Stimulated activated naive CD8-positive, alpha-beta T cell treated with anti-CD3 and anti-CD28 coated beads, Interleukin-15, Interleukin-2, amounts not matched to agents 100 ng/mL and 50 ng/mL, for 24 hours (primary cell): ENCODE measurements around the gene TNS3.

Experiments used
- H3K27ac Mint-ChIP-seq: one replicate; pipeline ENCODE4 v1.8.0; 2021; ENCODE audit warnings: mild to moderate bottlenecking, mixed read lengths
- H3K27me3 Mint-ChIP-seq: one replicate; pipeline ENCODE4 v1.8.0; 2021; ENCODE audit warnings: mixed read lengths
- H3K36me3 Mint-ChIP-seq: one replicate; pipeline ENCODE4 v1.8.0; 2021; ENCODE audit warnings: low read depth, mixed read lengths
- H3K4me1 Mint-ChIP-seq: one replicate; pipeline ENCODE4 v1.8.0; 2021; ENCODE audit warnings: low read depth, mixed read lengths
- H3K4me3 Mint-ChIP-seq: one replicate; pipeline ENCODE4 v1.8.0; 2021; ENCODE audit warnings: mild to moderate bottlenecking, mixed read lengths
- H3K9me3 Mint-ChIP-seq: one replicate; pipeline ENCODE4 v1.8.0; 2021; ENCODE audit warnings: mixed read lengths

The TNS3 gene

DNA sequence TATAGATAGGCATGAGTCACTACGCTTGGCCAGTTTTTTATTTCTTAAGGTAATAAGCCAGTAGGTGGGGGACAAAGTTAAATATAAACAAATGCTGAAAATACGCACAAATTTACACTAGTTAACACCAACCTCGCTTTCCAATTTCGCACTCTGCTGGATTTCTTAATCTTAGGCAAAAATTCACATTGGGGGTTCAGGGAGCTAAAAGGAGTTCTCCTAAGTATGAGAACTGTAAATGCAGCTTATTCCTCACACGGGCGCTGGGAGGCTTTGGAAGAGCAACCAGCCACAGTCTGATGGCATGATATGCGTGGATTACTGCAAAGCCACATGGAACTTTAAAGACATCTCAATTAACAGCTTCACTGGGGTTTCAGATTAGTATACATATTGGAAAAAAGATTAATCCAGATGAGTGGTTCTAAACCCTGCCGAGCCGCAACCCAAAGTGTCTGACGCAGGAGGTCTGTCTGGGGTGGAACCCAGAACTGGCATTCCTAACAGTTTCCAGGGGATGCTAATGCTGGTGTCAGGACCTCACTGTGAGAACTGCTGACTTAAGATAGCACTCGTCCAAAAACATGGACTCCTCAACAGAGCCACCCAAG, 16.2 kb downstream of the TNS3 start:
- H3K4me3 Mint-ChIP-seq = no peak overlapping the region

DNA sequence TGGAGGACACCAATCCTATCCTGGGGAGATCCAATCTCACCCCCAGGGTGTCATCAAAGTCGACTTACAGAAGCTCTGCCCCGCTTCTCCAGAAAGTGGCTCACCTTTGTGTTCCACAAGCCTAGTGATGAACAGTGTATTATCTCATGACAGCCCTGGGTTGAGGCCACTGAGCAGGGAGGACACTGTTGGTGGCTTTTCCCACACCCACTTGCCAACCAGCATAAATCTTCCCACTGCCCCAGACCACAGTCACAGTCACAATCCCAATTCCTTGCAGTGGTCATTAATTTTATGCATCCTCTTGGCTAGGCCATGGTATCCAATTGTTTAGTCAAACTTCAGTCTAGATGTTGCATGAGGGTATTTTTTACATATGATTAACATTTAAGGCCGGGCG, 18.4 kb downstream of the TNS3 start:
- H3K4me3 Mint-ChIP-seq = no peak overlapping the region

More for the DNA sequence above, 16.2 kb downstream of the TNS3 start:
- H3K27me3 Mint-ChIP-seq = no peaks in the 10 kb centered on the region
- no peak overlapping the region for H3K27ac Mint-ChIP-seq
- H3K9me3 Mint-ChIP-seq = no peaks in the 10 kb centered on the region
- H3K36me3 Mint-ChIP-seq = no peaks in the 10 kb centered on the region
- H3K4me1 Mint-ChIP-seq = peaks cover 8% of the 10 kb centered on the region

DNA sequence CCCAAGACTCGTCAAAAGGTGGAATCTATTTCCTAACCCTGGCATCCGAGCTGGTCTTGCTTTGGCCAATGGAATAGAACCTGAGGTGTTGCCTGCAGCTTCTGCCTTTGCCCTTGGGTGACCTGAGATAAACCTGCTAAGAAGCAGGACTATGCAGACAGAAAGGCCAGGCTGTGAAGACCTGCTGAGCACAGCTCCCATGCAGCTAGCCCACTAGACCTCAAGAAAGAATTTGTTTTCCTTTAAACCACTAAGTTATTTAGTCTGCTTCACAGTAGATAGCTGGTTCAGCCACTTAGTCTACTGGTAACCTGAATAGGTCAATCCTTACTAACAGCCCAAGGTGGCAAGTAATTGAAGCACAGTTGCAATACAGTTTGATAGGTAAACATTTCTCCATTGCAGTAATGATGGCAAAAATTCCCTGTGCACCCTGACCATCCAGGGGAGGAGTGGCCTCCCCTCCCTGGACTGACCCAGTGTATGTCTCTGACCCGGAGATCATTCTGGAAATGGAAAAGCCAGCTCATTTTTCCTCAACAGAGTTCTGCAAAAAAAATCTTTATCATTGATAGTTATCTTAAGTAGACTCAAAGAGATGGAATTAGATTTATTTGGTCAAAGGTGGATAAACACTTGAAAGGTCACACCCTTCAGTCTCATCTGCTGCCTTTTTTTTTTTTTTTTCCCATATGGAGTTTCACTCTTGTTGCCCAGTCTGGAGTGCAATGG, 20.0 kb downstream of the TNS3 start:
- H3K4me3 Mint-ChIP-seq = no peak overlapping the region
- no peaks in the 10 kb centered on the region for H3K9me3 Mint-ChIP-seq
- no peak overlapping the region for H3K27ac Mint-ChIP-seq
- H3K27me3 Mint-ChIP-seq = no peaks in the 10 kb centered on the region
- H3K36me3 Mint-ChIP-seq = no peaks in the 10 kb centered on the region
- H3K4me1 Mint-ChIP-seq = no peaks in the 10 kb centered on the region

More for the DNA sequence above, 18.4 kb downstream of the TNS3 start:
- no peak overlapping the region for H3K27ac Mint-ChIP-seq
- no peaks in the 10 kb centered on the region for H3K27me3 Mint-ChIP-seq
- H3K9me3 Mint-ChIP-seq = no peaks in the 10 kb centered on the region
- H3K36me3 Mint-ChIP-seq = no peaks in the 10 kb centered on the region
- peaks cover 3% of the 10 kb centered on the region for H3K4me1 Mint-ChIP-seq

DNA sequence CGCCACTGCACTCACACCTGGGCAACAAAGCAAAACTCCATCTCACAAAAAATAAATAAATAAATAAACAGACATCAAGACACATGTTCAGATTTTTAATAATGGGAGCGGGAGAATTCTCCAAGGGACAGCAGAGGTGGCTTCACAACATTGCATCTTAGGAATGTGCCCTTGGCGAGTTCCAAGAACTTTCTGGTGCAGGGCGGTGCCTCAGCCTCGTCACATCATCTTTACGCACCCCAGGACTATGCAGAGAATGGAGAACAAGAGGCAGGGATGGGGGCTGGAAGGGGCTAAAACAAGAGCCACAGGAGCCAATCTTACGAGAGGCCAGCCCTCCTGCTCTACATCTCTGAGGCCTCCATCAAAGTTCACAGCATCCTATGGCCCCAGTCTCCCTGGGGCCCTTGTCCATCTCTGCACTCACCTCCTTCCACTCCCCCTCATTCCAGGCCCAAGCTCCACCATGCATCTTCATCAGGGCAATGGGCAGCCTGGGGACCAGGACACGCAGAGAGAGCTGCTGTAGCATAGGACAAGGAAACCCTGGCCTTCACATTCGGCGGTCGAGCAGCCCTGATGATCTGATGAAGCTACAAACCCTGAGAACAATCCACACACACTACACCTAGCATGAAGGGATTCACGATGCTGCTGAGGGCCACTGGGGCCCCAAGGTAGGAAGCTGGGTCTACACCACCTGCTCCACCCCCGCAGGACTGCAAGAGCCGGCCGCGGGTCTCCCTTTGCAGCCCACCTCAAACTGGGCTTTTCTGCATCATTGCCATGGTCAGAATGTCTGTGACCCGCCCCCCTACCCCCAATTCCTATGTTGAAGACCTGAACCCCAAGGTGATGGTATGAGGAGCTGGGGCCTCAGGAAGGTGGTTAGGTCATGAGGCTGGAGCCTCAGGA, 22.3 kb downstream of the TNS3 start:
- Mint-ChIP-seq H3K9me3 (no peaks in the 10 kb centered on the region), H3K27me3 (no peaks in the 10 kb centered on the region), H3K27ac (no peak overlapping the region), H3K36me3 (no peaks in the 10 kb centered on the region), H3K4me1 (no peaks in the 10 kb centered on the region), H3K4me3 (no peak overlapping the region)

DNA sequence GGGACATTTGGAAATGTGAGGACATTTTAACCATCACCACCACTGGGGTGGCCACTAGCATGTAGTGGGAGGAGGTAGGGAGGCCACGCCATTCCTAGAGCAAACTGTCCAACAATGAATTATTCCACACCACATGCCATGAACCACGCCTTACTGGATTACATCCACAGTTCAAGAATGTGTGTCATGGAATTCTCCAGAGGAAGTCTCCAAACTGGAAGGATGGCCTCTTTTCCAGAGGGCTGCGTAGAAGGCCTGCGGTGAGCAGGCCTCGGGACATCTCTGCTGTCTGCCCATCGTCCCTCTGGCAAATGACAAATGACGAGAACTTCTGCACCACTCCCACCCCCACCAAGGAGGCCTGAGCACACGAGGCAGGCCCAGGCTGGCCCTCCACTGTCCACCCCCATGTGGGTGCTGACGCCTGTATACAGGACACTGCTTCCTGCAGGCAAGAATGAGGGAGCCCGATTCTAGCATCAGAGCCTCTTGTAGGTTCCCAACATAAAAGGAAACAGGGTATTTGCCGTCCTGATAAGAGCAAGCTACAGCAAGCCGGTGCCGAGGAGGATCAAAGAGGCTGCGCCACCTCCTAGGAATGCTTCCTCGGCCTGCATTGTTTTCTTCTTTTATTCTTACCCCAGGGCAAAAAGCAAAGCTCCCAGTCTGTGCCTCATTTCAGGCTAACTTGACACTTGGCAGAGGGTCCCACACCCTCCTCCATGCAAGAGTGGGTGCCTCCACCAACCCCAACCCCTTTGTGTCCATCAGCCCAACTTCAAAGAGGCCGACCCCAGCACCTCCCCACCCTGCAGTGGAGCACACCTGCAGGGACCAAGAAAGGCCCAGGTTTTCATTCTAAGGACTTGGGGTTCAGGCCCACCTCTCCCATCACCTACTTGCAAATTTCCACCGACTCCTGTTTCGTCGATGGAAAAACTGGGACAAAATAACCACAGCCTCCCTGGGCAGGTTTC, 23.9 kb downstream of the TNS3 start:
- Mint-ChIP-seq H3K36me3 (no peaks in the 10 kb centered on the region), H3K4me1 (no peaks in the 10 kb centered on the region)

DNA sequence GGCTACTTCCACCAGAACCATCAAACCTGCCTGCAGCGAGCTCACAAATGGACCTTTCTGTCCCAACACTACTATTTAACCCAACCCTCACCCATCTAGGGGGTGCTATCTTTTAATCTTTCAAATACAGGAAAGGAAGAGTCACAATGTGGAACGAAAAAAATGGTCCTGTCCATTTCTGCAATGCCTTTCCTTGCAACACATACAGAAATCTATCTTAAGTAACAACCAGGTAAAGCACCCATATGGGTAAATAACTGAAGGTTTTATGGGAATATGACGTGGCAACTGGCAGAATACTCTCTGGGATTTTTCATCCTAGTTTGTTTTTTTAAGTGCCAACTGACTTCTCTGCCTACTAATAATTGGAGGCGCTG, 24.6 kb downstream of the TNS3 start:
- H3K36me3 Mint-ChIP-seq = no peaks in the 10 kb centered on the region
- no peak overlapping the region for H3K27ac Mint-ChIP-seq
- H3K4me3 Mint-ChIP-seq = no peak overlapping the region
- no peaks in the 10 kb centered on the region for H3K9me3 Mint-ChIP-seq
- peaks cover 6% of the 10 kb centered on the region for H3K4me1 Mint-ChIP-seq
- no peaks in the 10 kb centered on the region for H3K27me3 Mint-ChIP-seq

More for the DNA sequence above, 23.9 kb downstream of the TNS3 start:
- Mint-ChIP-seq H3K9me3 (no peaks in the 10 kb centered on the region), H3K4me3 (no peak overlapping the region), H3K27me3 (no peaks in the 10 kb centered on the region), H3K27ac (no peak overlapping the region)

DNA sequence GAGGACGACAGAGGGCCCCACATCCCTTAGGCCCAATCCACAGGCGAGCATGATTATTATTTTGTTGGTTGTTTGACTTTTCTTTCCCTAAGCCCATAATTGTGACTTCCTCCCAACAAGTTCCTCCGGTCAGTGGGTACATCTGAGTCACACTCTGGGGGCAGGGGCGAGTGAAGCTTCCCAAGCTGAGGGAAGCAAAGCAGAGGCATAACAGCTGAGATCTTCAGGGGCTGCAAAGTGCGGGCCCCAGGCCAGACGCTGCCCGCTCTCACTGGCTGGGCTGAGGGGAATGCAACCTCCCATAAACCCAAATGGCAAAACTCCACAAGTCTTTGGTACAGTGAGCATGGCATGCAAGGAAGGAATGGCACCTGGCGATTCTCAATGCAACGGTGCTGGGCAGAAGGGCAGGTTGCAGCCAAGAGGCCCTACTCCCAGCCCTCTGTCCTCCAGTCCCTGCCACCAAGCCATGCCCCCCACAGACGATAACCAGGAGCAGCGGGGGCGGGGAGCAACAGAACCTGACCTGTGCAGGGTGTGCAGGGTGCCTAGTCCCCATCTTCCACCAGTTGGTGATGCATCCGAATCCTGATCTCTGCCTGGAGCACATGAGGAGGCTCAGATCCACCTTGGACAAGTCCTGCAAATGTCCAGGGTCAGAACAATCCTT, 25.3 kb downstream of the TNS3 start:
- Mint-ChIP-seq H3K4me3 (no peak overlapping the region), H3K27me3 (no peaks in the 10 kb centered on the region), H3K27ac (no peak overlapping the region), H3K4me1 (peaks cover 6% of the 10 kb centered on the region), H3K9me3 (no peaks in the 10 kb centered on the region), H3K36me3 (no peaks in the 10 kb centered on the region)

DNA sequence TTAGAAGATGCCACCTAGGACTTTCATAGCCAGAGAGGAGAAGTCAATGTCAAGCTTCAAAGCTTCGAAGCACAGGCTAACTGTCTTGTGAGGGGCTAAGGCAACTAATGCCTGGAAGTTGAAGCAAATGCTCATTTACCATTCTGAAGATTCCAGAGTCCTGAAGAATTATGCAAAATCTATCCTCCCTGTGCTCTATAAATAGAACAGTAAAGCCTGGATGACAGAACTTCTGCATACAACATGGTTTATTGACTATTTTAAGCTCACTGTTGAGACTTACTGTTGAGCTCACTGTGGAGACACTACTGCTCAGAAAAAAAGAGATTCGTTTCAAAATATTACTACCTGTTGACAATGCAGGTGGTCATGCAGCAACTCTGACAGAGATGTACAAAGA, 28.6 kb downstream of the TNS3 start:
- Mint-ChIP-seq H3K27me3 (no peaks in the 10 kb centered on the region), H3K4me1 (peaks cover 6% of the 10 kb centered on the region), H3K27ac (no peak overlapping the region), H3K4me3 (no peak overlapping the region), H3K36me3 (no peaks in the 10 kb centered on the region), H3K9me3 (no peaks in the 10 kb centered on the region)

DNA sequence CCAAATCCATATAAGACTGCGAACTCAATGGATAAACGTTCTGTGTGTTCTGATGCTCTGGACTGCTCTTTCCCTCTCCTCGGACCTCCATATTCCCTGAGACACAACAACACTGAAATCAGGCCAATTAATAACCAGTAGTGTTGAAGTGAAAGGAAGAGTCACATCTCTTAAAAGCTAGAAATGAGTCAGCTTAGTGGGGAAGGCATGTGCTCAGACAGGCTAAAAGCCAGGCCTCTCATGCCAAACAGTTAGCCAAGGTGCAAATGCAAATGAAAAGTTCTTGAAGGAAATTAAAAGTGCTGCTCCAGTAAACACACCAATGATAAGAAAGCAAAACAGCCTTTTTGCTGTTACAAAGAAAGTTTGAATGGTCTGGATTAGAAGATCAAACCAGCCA, 29.3 kb downstream of the TNS3 start:
- Mint-ChIP-seq H3K36me3 (no peaks in the 10 kb centered on the region), H3K27ac (no peak overlapping the region), H3K27me3 (no peaks in the 10 kb centered on the region), H3K4me1 (peaks cover 6% of the 10 kb centered on the region), H3K9me3 (no peaks in the 10 kb centered on the region), H3K4me3 (no peak overlapping the region)

DNA sequence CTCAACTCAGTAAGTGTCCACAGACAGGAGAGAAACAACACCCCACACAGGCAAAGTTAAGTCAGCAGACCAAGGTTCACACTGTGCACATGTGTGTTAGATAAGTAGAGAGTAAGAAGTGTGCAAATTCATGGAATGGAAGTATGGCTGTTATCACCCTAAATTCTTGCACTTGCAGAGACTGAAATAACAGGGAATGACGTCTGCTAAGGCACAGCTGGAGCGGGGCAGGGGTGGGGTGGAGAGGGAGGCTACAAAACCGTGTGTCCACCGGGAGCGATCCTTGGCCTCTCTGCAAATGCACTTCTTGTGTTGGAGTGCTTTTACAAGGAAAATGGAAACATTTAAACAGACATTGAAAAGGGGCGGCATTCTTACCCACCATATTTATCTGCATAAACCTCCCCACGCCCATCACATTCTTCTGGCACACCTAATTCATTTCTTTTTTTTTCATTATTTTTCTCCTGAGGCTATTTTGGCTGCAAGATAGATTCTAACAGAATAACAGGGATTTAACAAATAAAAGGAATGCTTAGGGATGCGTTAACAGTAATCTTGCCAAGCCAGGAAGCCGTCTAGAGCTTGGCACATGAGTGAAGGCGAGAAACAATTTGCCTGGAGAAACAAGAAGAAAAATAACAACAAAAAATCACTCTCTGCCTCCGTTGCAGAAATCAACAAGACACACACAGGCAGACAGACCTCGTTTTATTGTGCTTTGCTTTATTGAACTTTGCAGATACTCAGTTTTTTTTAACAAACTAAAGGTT, 30.1 kb downstream of the TNS3 start:
- Mint-ChIP-seq H3K27me3 (no peaks in the 10 kb centered on the region), H3K9me3 (no peaks in the 10 kb centered on the region), H3K36me3 (no peaks in the 10 kb centered on the region), H3K4me3 (no peak overlapping the region), H3K27ac (no peak overlapping the region), H3K4me1 (peaks cover 6% of the 10 kb centered on the region)

DNA sequence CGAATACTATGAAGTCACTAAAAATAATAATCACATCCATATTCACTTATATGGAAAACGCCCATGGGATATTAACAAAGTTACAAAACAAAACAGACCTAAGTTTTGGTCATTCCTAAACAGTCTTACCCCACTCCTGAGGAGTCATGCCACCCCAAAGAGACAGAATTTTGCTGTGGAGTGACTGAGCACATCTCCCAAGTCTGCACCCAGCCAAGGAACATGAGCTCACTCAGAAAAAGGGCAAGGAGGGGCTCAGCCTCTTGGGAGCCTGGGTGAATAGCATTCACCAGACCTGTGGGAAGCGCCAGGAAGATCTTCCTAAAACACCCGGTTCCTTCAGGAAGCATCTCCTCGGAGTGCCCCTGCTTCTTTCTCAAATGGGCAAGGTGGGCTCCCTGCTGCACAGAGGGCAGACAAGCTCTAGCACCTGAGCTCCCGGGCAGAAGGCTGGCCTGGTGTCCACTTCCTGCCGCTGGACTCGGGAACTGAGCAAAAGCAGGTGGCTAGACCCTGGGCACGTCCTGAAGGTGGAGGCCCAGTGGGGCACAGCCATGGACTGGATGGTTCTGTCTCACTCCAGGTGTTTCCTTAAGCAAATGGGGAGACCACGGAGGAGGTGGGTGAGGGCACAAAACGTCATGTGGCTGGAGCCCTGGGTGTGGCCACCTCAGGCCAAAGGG, 31.0 kb downstream of the TNS3 start:
- Mint-ChIP-seq H3K36me3 (no peaks in the 10 kb centered on the region), H3K4me3 (no peak overlapping the region), H3K9me3 (no peaks in the 10 kb centered on the region), H3K4me1 (peaks cover 6% of the 10 kb centered on the region), H3K27ac (no peak overlapping the region), H3K27me3 (no peaks in the 10 kb centered on the region)

DNA sequence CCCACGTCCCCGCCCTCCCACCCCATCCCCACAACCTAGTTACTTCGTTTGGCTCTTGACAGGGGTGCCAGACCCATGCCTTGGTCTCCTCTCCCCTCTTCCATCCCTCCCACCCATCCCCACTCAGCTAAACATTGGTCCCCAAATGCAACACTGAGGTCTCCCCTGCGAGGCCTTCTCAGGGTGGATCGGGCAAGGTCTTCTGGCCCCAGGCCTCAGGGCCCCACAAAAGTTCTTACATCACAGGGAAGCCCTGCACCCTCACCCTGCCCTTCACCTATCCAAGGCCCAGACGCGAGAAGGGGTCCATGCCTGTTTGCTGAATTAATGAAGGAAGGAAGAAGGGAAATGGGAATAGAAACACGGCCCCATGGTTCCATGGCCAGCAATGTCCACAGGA, 32.0 kb downstream of the TNS3 start:
- Mint-ChIP-seq H3K27ac (no peak overlapping the region), H3K9me3 (no peaks in the 10 kb centered on the region), H3K27me3 (no peaks in the 10 kb centered on the region), H3K4me1 (peaks cover 6% of the 10 kb centered on the region), H3K4me3 (no peak overlapping the region), H3K36me3 (no peaks in the 10 kb centered on the region)

DNA sequence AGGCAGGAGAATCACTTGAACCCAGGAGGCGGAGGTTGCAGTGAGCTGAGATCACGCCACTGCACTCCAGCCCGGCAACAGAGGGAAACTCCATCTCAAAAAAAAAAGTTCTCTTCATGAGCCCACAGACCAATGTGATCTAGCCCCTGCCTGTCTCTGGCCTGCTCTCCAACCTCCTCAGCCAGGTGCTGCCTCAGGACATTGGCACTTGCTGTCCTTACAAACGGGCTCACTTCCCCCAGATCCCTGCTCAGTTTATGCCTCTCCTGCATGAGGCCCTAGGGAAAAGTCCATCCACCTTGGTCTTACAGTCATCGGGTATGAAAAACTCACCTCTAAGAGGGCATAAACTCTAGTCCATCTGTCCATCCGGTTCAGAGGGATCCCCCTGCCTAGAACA, 32.5 kb downstream of the TNS3 start:
- H3K36me3 Mint-ChIP-seq = no peaks in the 10 kb centered on the region
- H3K9me3 Mint-ChIP-seq = no peaks in the 10 kb centered on the region
- H3K27me3 Mint-ChIP-seq = no peaks in the 10 kb centered on the region
- no peak overlapping the region for H3K27ac Mint-ChIP-seq
- peaks cover 6% of the 10 kb centered on the region for H3K4me1 Mint-ChIP-seq
- H3K4me3 Mint-ChIP-seq = no peak overlapping the region
